GM12865 (cell line): ENCODE measurements around the gene CTNNBL1.
"Not testable (repeated sequence)": the region's sequence is repeated elsewhere in the genome, so short reads cannot be mapped to it uniquely, and the experiment has no call there.

Experiments used
- DNase-seq: peaks from one replicate; pipeline ENCODE4 v3.0.0; 2010; ENCODE audit warnings: low read depth
- H3K4me3 ChIP-seq: 2 replicates; pipeline ENCODE4 v1.5.1; 2011; ENCODE audit warnings: mild to moderate bottlenecking, low read depth, low read length, control low read depth
- TF ChIP-seq, protein P1 (sequence below): IDR thresholded peaks from 2 replicates; pipeline ENCODE4 v1.5.1; 2011; ENCODE audit warnings: low read length, control low read depth, low read depth, inconsistent platforms; ENCODE audit not compliant: insufficient read depth; ENCODE audit errors: missing control alignments

CTNNBL1 gene

DNA sequence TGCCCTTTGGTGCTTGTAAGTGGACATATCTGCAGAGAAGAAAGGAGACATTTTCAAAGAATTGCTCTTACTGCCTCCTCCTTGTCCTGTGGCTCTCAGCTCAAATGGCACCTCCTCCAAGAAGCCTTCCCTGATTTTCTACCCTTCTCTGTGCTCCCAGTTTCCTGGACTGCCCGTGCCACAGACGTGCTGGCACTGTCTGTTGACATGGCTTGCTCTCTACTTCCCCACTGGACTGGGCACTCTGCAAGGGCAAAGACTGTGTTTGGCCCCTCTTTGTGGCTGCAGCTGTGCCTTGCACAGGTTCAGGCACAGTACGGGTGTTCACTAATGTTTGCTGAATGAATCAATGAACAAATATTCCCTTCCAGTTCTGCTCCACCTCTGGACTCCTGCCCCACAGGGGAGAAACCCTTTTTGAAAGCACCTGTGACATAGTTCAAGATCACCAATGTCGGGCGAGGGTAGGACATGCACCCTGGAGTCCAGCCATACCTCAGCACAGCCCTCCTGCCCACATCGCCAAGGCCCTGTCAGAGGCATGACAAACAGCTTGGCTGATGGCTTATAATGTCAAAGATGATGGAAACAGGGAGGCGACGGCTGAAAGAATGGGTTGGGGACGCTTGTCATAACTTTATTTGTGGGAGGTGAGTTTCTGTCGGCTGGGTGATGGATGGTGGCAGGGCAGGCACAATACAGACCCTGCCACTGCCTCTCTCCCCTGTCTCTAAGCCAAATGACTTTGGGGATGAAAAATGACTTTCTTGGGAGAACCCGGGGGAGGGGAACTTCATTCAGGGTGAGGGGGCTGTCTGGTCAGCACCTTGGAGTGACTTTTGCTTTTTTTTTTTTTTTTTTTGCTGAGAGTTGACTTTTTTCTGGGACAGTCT is 15.6 kb upstream of the CTNNBL1 start:
- no peak overlapping the region for H3K4me3 ChIP-seq
- TF ChIP-seq, protein P1, sequence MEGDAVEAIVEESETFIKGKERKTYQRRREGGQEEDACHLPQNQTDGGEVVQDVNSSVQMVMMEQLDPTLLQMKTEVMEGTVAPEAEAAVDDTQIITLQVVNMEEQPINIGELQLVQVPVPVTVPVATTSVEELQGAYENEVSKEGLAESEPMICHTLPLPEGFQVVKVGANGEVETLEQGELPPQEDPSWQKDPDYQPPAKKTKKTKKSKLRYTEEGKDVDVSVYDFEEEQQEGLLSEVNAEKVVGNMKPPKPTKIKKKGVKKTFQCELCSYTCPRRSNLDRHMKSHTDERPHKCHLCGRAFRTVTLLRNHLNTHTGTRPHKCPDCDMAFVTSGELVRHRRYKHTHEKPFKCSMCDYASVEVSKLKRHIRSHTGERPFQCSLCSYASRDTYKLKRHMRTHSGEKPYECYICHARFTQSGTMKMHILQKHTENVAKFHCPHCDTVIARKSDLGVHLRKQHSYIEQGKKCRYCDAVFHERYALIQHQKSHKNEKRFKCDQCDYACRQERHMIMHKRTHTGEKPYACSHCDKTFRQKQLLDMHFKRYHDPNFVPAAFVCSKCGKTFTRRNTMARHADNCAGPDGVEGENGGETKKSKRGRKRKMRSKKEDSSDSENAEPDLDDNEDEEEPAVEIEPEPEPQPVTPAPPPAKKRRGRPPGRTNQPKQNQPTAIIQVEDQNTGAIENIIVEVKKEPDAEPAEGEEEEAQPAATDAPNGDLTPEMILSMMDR, result no peak

DNA sequence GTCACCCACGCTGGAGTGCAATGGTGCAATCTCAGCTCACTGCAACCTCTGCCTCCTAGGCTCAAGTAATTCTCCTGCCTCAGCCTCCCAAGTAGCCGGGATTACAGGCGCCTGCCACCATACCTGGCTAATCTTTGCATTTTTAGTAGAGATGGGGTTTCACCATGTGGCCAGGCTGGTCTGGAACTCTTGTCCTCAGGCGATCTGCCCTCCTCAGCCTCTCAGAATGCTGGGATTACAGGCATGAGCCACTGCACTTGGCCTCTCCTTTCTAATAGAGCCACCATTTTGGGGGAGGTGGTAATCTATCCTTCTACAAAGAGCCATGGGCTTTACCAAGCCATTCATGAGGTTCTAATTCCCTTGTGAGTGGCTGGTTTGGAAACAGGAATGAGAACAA is 14.1 kb upstream of the CTNNBL1 start:
- not testable (repeated sequence) for H3K4me3 ChIP-seq, DNase-seq

More for the DNA sequence above, 15.6 kb upstream of the CTNNBL1 start:
- no peak for DNase-seq

DNA sequence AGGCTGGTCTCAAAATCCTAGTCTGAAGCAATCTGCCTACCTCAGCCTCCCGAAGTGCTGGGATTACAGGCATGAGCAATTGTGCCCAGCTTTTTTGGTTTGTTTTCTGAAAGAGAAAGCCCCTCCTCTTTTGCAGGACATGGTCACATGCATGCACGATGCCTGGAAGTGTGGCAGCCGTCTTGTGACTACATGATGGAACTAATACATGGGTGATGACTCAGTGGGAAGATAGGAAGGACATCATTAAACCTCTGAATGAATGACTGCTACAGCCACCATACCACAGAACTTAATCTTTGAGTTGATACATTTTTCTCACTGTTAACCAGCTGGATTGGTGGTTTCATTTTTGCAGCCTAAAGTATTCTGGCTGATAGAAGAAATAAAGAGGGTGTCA is 13.4 kb upstream of the CTNNBL1 start:
- DNase-seq, result no peak
- no peak overlapping the region for H3K4me3 ChIP-seq
- TF ChIP-seq, protein P1, result no peak

DNA sequence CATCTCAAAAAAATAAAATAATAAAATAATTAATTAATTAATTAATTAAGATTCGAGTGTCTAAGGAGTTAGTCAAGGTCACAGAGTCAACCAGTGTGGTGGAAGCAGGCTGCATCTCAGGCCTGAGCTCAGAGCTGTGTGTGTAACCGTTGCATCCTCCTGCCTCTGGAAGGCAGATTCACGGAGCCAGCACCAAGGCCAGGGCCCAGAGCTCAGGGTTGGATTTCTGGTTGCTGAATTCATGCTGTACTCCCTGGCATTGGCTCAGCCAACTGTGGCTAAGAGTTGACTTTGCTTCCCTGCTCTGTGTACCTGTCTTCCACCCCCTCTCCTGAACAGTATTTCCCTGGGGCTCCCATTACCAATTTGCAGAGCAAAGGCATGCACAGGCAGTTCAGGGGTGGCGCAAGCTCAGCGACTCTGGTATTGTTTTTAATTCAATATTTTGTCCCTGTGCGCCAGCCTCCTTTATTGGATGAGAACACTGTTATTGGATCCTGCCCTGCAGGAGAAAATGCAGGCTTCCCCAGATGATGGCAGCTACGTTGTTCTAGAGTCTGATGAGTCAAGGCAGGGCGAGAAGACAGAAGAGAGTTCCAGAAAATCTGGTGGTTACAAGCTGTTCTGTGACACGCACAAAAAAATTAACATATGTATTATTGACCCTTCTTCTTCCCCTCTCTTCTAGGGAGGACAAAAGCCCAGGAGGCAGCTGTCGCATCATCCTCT is 12.3 kb upstream of the CTNNBL1 start:
- no peak for DNase-seq

DNA sequence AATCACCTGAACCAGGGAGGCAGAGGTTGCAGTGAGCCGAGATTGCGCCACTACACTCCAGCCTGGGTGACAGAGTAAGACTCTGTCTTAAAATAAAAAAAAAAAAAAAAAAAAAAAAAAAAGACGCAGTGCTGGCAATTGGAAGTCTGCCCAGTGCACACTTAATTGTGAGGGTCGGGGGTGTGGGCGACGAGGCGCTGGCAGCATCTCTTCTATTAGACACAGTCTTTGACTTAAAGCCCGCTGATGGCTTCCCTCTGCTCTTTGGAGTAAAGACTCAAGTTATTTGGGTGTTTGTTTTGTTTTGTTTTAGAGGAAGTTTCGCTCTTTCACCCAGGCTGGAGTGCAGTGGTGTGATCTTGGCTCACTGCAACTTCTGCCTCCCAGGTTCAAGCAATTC is 10.7 kb upstream of the CTNNBL1 start:
- DNase-seq, H3K4me3 ChIP-seq: not testable (repeated sequence)

More for the DNA sequence above, 12.3 kb upstream of the CTNNBL1 start:
- TF ChIP-seq, protein P1, result no peak
- no peak overlapping the region for H3K4me3 ChIP-seq

DNA sequence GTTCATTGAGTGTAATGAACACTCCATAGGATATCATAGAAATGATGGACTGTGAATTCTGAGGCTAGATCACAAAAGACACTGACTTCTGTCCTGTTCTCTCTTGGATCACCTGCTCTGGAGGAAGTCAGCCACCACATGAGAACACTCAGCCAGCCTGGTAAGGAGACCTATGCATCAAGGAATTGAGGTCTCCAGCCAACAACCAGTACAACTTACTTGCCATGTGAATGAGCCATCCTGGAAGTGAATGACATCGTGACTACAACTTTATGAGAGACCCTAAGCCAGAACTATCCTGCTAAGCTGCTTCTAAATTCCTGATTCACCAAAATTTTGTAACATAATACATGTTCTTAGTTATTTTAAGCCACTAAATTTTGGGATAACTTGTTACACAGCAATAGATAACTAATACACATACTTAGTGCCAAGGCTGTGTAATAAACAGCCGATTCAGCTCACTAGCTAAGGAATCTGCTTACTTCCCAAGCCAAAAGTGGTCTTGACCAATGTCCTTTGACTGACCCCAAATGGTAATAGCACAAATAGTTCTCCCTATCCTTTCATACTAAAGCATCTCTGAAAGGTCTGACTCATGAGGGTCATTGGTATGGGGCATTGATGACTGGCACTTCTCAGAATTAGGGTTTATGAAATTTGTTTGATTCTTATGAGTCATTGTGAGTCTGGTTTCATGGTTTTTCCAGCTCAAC is 6.9 kb upstream of the CTNNBL1 start:
- TF ChIP-seq, protein P1, result no peak
- DNase-seq, result no peak
- no peak overlapping the region for H3K4me3 ChIP-seq

DNA sequence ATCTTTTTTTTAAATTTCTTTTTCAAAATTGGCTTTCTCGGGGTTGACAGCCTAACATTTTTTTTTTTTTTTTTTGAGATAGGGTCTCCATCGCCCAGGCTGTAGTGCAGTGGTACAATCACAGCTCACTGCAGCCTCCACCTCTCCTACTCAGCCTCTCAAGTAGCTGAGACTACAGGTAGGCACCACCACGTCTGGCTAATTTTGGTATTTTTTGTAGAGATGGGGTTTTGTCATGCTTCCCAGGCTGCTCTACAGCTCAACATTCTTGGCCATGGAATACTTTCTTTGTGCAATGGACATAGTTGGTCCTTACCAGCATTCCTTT is 6.4 kb upstream of the CTNNBL1 start:
- no peak overlapping the region for H3K4me3 ChIP-seq
- TF ChIP-seq, protein P1, result no peak
- no peak for DNase-seq
